Measurements from ENCODE around the gene ABHD4.
"Not testable (repeated sequence)": the region's sequence is repeated elsewhere in the genome, so short reads cannot be mapped to it uniquely, and the experiment has no call there.

Gene ABHD4

GRCh38 chr14:22552827-22553076, 45.3 kb upstream of the ABHD4 start:
- no peak overlapping the region for H3K4me3 ChIP-seq (ENCODE audit: low read depth, low read length)
- ChIA-PET POLR2A (interaction anchor here (1.1 kb wide), 1 partner anchor 296 kb away, joined by 3 read pairs; no protein-coding TSS in a partner anchor), CTCF (interaction anchor here (0.7 to 23.7 kb wide), 12 partner anchors 9 to 434 kb away, joined by 3 to 395 read pairs (median 4); no protein-coding TSS in a partner anchor)
- no peak for DNase-seq (ENCODE audit: low read depth, low spot score)
- TF ChIP-seq CTCF (IDR thresholded peaks at IDR 0.05; ENCODE audit: insufficient read depth, low read length, missing control alignments): no peak

GRCh38 chr14:22553445-22553844, 44.7 kb upstream of the ABHD4 start:
- no peak overlapping the region for H3K4me3 ChIP-seq (ENCODE audit: low read depth, low read length)
- no peak for DNase-seq (ENCODE audit: low read depth, low spot score)
- ChIA-PET CTCF (interaction anchor here (0.9 to 23.7 kb wide), 9 partner anchors 9 to 433 kb away, joined by 3 to 395 read pairs (median 5); no protein-coding TSS in a partner anchor), POLR2A (no interaction called here)
- no peak for TF ChIP-seq CTCF (IDR thresholded peaks at IDR 0.05; ENCODE audit: insufficient read depth, low read length, missing control alignments)

GRCh38 chr14:22553861-22554497, 44.1 kb upstream of the ABHD4 start:
- CTCF ChIA-PET: interaction anchor here (1.2 to 23.7 kb wide), 7 partner anchors 12 to 419 kb away, joined by 4 to 395 read pairs (median 8); no protein-coding TSS in a partner anchor
- H3K4me3 ChIP-seq (ENCODE audit: low read depth, low read length); POLR2A ChIA-PET; DNase-seq (ENCODE audit: low read depth, low spot score): not testable (repeated sequence)

- no peak for TF ChIP-seq CTCF (IDR thresholded peaks at IDR 0.05; ENCODE audit: insufficient read depth, low read length, missing control alignments)
- POLR2A ChIA-PET: interaction anchor here (0.9 kb wide), 1 partner anchor 8 kb away, joined by 3 read pairs; no protein-coding TSS in a partner anchor
- no peak for DNase-seq (ENCODE audit: low read depth, low spot score)
- no peak overlapping the region for H3K4me3 ChIP-seq (ENCODE audit: low read depth, low read length)
- CTCF ChIA-PET: interaction anchor here (0.6 to 23.7 kb wide), 28 partner anchors 8 to 566 kb away, joined by 3 to 395 read pairs (median 28); partner anchors contain the start of genes AJUBA, CDH24, LRP10 and OXA1L
These were observed 43.4 kb upstream of the ABHD4 start for GRCh38 chr14:22554498-22555383.

- no peak for TF ChIP-seq CTCF (IDR thresholded peaks at IDR 0.05; ENCODE audit: insufficient read depth, low read length, missing control alignments)
- no peak for DNase-seq (ENCODE audit: low read depth, low spot score)
- CTCF ChIA-PET: interaction anchor here (0.6 to 23.7 kb wide), 53 partner anchors 8 to 565 kb away, joined by 3 to 395 read pairs (median 12); partner anchors contain the start of genes AJUBA, CDH24, DAD1 and LRP10
- POLR2A ChIA-PET: interaction anchor here (0.7 to 0.9 kb wide), 2 partner anchors 9 to 34 kb away, joined by 3 to 4 read pairs; no protein-coding TSS in a partner anchor
- no peak overlapping the region for H3K4me3 ChIP-seq (ENCODE audit: low read depth, low read length)
These were observed 42.6 kb upstream of the ABHD4 start for GRCh38 chr14:22555384-22556011.
